Fibroblast of villous mesenchyme (primary cell): ENCODE measurements around the gene KLHL20. TPM values are rescaled to one million over a fixed set of nuclear protein-coding genes. Genes with fewer than 3 reads are reported as not detected.
"Not testable (repeated sequence)": the region's sequence is repeated elsewhere in the genome, so short reads cannot be mapped to it uniquely, and the experiment has no call there.

Experiments
- DNase-seq: peaks from one replicate; pipeline ENCODE4 v3.0.0-alpha.2; 2010; ENCODE audit warnings: low read depth
- H3K4me3 ChIP-seq: 2 replicates; pipeline ENCODE4 v1.5.1; 2011; ENCODE audit warnings: low read depth, mild to moderate bottlenecking, low read length
- CTCF ChIP-seq: IDR thresholded peaks from 2 replicates; pipeline ENCODE4 v1.5.1; 2012; ENCODE audit warnings: low read depth, mild to moderate bottlenecking, low read length; ENCODE audit not compliant: insufficient read depth
- total RNA-seq: library from RNA; depleted of rRNA; stranded (reverse); fragments of >200 nt; gene quantifications from 2 replicates; pipeline ENCODE4 v1.2.3, GENCODE V29; 2012

The KLHL20 gene
- total RNA-seq, 1 donor, result 33.2 TPM

- no peak for DNase-seq
- TF ChIP-seq CTCF, result no peak
- H3K4me3 ChIP-seq, result no peak overlapping the region
Observed at GRCh38 chr1:173733912-173734311, 19.1 kb downstream of the KLHL20 start.

- DNase-seq, H3K4me3 ChIP-seq: not testable (repeated sequence)
Observed at GRCh38 chr1:173736104-173736503, 21.3 kb downstream of the KLHL20 start.

GRCh38 chr1:173742203-173742886 lies 27.6 kb downstream of the KLHL20 start:
- H3K4me3 ChIP-seq, result no peak overlapping the region
- no peak for DNase-seq
- no peak for TF ChIP-seq CTCF

- no peak for TF ChIP-seq CTCF
- H3K4me3 ChIP-seq, result no peak overlapping the region
- DNase-seq, result no peak
Observed at GRCh38 chr1:173744651-173745050, 29.9 kb downstream of the KLHL20 start.

GRCh38 chr1:173749137-173749536 lies 34.4 kb downstream of the KLHL20 start:
- DNase-seq, result peak; percentile 39
- no peak overlapping the region for H3K4me3 ChIP-seq
- TF ChIP-seq CTCF, result no peak

- H3K4me3 ChIP-seq, result no peak overlapping the region
- peak; percentile 12 for DNase-seq
- TF ChIP-seq CTCF, result no peak
Observed at GRCh38 chr1:173753830-173754229, 39.0 kb downstream of the KLHL20 start.

- no peak for DNase-seq
- TF ChIP-seq CTCF, result no peak
- H3K4me3 ChIP-seq, result no peak overlapping the region
Observed at GRCh38 chr1:173757666-173758065, 42.9 kb downstream of the KLHL20 start.
